ENCODE data around the gene HID1. TPM values are rescaled to one million over a fixed set of nuclear protein-coding genes. Genes with fewer than 3 reads are reported as not detected.

The HID1 gene
- total RNA-seq, 1 experiment from 2014 or later: 12.7 TPM

- no peaks in the 10 kb centered on the region for H3K79me1 ChIP-seq (ENCODE audit: insufficient read depth, low read depth, low read length, poor library complexity, severe bottlenecking)
- Mint-ChIP-seq H3K4me1 (peaks cover 5 to 13% of the 10 kb centered on the region in 2 experiments), H3K4me3 (no peak overlapping the region), H3K36me3 (ENCODE audit: insufficient read depth in 1 of 3, low read depth in 3 of 3) (no peaks in the 10 kb centered on the region), H3K9me3 (peaks cover 0 to 2% of the 10 kb centered on the region in 2 experiments; a peak in 2 of 5 replicates), H3K27me3 (ENCODE audit: low read depth) (peaks cover 60% of the 10 kb centered on the region), H3K27ac (no peak overlapping the region; a peak in 1 of 7 replicates)
- H3K79me2 ChIP-seq (ENCODE audit: insufficient read depth, low read length): no peaks in the 10 kb centered on the region
- H2BK20ac ChIP-seq (ENCODE audit: low read depth, low read length, poor library complexity, severe bottlenecking): no peak overlapping the region
- no peak overlapping the region for H3K4me2 ChIP-seq (ENCODE audit: insufficient read depth, insufficient read length, low read length)
- no peak overlapping the region for H3K9ac ChIP-seq (ENCODE audit: extremely low read depth, insufficient read length, low read length)
- no peak overlapping the region for H2AFZ ChIP-seq (ENCODE audit: low read length)
- no peak overlapping the region for H2BK5ac ChIP-seq (ENCODE audit: insufficient read length, low read length)
- no peak overlapping the region for H3K56ac ChIP-seq (ENCODE audit: insufficient read length, low read depth, low read length)
- no peaks in the 10 kb centered on the region for H4K20me1 ChIP-seq (ENCODE audit: control insufficient read depth, insufficient read depth, insufficient read length)
- TF ChIP-seq CTCF (conservative IDR thresholded peaks at IDR 0.05): no peak
- no peak overlapping the region for H3T11ph ChIP-seq (ENCODE audit: low read length)
- DNase-seq: no peak
- H3K18ac ChIP-seq (ENCODE audit: insufficient read length, low read depth, low read length): no peak overlapping the region
- WGBS (ENCODE audit: extremely low coverage, insufficient read length, low lambda C conversion rate): no CpG with 5 or more reads among the region's 3 CpGs
- H3K9me3 ChIP-seq (ENCODE audit: control insufficient read depth, low read depth, low read length): no peaks in the 10 kb centered on the region
- H2BK120ac ChIP-seq (ENCODE audit: low read depth, low read length, poor library complexity, severe bottlenecking): no peak overlapping the region
- H3K27me3 ChIP-seq (ENCODE audit: insufficient read depth, low read length): peaks cover 9% of the 10 kb centered on the region
- H2BK12ac ChIP-seq (ENCODE audit: insufficient read length, low read depth, low read length): no peak overlapping the region
- H2AK5ac ChIP-seq (ENCODE audit: insufficient read length, low read length): no peak overlapping the region
- H3K23ac ChIP-seq (ENCODE audit: insufficient read length, low read depth, low read length): no peak overlapping the region
- H3K4me1 ChIP-seq (ENCODE audit: insufficient read depth, low read length): peaks cover 3% of the 10 kb centered on the region; the same call in 1 of the 2 replicates
- H3K27ac ChIP-seq (ENCODE audit: insufficient read length, low read depth, low read length): no peak overlapping the region
- H3K4ac ChIP-seq (ENCODE audit: low read depth, low read length): no peak overlapping the region
- peaks cover 13% of the 10 kb centered on the region for H3K23me2 ChIP-seq (ENCODE audit: insufficient read length, low read depth, low read length, poor library complexity, severe bottlenecking)
- no peak overlapping the region for H4K5ac ChIP-seq (ENCODE audit: insufficient read length, low read depth, low read length)
- H3K14ac ChIP-seq (ENCODE audit: insufficient read depth, low read length): no peak overlapping the region
- H4K8ac ChIP-seq (replicated peaks; ENCODE audit: insufficient read length, low read depth, low read length): no peak overlapping the region
- H2BK15ac ChIP-seq (ENCODE audit: low read depth, low read length): no peak overlapping the region
- no peak overlapping the region for H4K91ac ChIP-seq (ENCODE audit: insufficient read length, low read depth, low read length)
These were observed 5.2 kb upstream of the HID1 start for GRCh38 chr17:74977802-74978201.

Data from H9 (cell line).